ENCODE data around the gene BEST3.

GRCh38 chr12:69689638-69690037 is 9.5 kb downstream of the BEST3 start:
- TF ChIP-seq ELF4 (IDR thresholded peaks at IDR 0.05) (no peak), SP1 (IDR thresholded peaks at IDR 0.05) (no peak), SUZ12 (IDR thresholded peaks at IDR 0.05) (no peak), ZNF384 (IDR thresholded peaks at IDR 0.05) (no peak), FOXM1 (IDR thresholded peaks at IDR 0.05; ENCODE audit: borderline replicate concordance) (no peak), PKNOX1 (IDR thresholded peaks at IDR 0.05) (no peak), NFRKB (IDR thresholded peaks at IDR 0.05) (no peak), FOXK2 (IDR thresholded peaks at IDR 0.05) (no peak), L3MBTL2 (conservative IDR thresholded peaks at IDR 0.05) (no peak), BHLHE40 (IDR thresholded peaks at IDR 0.05; ENCODE audit: borderline replicate concordance) (no peak), FOXA1 (IDR thresholded peaks at IDR 0.05) (no peak), TARDBP (IDR thresholded peaks at IDR 0.05) (no peak), HDGF (IDR thresholded peaks at IDR 0.05; ENCODE audit: borderline replicate concordance) (no peak), CTBP1 (IDR thresholded peaks at IDR 0.05; ENCODE audit: borderline replicate concordance) (no peak)
